ENCODE measurements around the gene RASGRF2. TPM values are rescaled to one million over a fixed set of nuclear protein-coding genes. Genes with fewer than 3 reads are reported as not detected.

The RASGRF2 gene
- total and polyA plus RNA-seq, 2 of the 13 experiments (the other 11 are each of a cell fraction or from before 2014, with no cell fraction given) = 23.6 to 29.0 TPM

GRCh38 chr5:81134566-81134965 lies 174.4 kb downstream of the RASGRF2 start:
- DNase-seq (ENCODE audit: low spot score) = no peak
- no peaks in the 10 kb centered on the region for H3K27me3 ChIP-seq (ENCODE audit: control insufficient read depth in 1 of 2, insufficient read depth in 2 of 2, low read length in 2 of 2)
- in situ Hi-C loops (cut with HindIII; ENCODE audit: extremely low pct_ligation_motif_present, low pct_unique_long_range_greater_than_20kb) = no loop called here
- no peaks in the 10 kb centered on the region for H3K9me3 ChIP-seq (ENCODE audit: low read length)
- ChIA-PET POLR2A (no interaction called here), CTCF (ENCODE audit: low intra/inter-chr PET ratio, low total read pairs) (no interaction called here)
- FAIRE-seq = no peak
- H3K4me2 ChIP-seq (ENCODE audit: low read depth, low read length) = no peak overlapping the region
- H3K9ac ChIP-seq (ENCODE audit: insufficient read depth, low read depth, low read length) = no peak overlapping the region
- no peaks in the 10 kb centered on the region for H4K20me1 ChIP-seq (ENCODE audit: insufficient read depth, low read length)
- H3K4me3 ChIP-seq (replicated peaks in 1 of 3; ENCODE audit: insufficient read depth in 1 of 3, low read depth in 2 of 3, low read length in 3 of 3) = no peak overlapping the region
- no peak for TF ChIP-seq SYNCRIP (IDR thresholded peaks at IDR 0.05; ENCODE audit: insufficient read depth, low read depth, low read length)
- TF ChIP-seq MAFK (conservative IDR thresholded peaks at IDR 0.05 in 1 of 2, IDR thresholded peaks at IDR 0.05 in 1 of 2; ENCODE audit: low read length in 2 of 2) = peak in 1 of 2 experiments; percentile 46; a peak in 2 of 4 replicates
- TF ChIP-seq MAFF (IDR thresholded peaks at IDR 0.05; ENCODE audit: low read depth, low read length) = peak; percentile 26; the same call in 1 of the 2 replicates
- TF ChIP-seq ZNF180 (CRISPR knock-in tag; IDR thresholded peaks at IDR 0.05; ENCODE audit: borderline replicate concordance, low read depth) = no peak
- no peak for TF ChIP-seq ZNF280B (CRISPR knock-in tag; IDR thresholded peaks at IDR 0.05; ENCODE audit: borderline replicate concordance)
- TF ChIP-seq, protein P1, sequence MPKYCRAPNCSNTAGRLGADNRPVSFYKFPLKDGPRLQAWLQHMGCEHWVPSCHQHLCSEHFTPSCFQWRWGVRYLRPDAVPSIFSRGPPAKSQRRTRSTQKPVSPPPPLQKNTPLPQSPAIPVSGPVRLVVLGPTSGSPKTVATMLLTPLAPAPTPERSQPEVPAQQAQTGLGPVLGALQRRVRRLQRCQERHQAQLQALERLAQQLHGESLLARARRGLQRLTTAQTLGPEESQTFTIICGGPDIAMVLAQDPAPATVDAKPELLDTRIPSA (CRISPR knock-in tag; IDR thresholded peaks at IDR 0.05; ENCODE audit: borderline replicate concordance) = no peak
- TF ChIP-seq ZNF839 (CRISPR knock-in tag; IDR thresholded peaks at IDR 0.05; ENCODE audit: borderline replicate concordance) = no peak
- intact Hi-C loops (cut with micrococcal nuclease; ENCODE audit: unreplicated experiment) = no loop called here
- no peaks in the 10 kb centered on the region for H3K79me2 ChIP-seq (ENCODE audit: insufficient read depth, low read length)
- H3K4me1 ChIP-seq (ENCODE audit: insufficient read depth, low read length) = no peaks in the 10 kb centered on the region
- BruUV-seq (replicated peaks) = no TSS peak
- ATAC-seq = no peak
- no peak overlapping the region for H2AFZ ChIP-seq (ENCODE audit: low read length)
- no peak overlapping the region for H3K27ac ChIP-seq (ENCODE audit: extremely low read length, insufficient read depth, low read length)
- peaks cover 2 to 15% of the 10 kb centered on the region in 2 experiments; a peak in 4 of 5 replicates for H3K36me3 ChIP-seq (replicated peaks in 1 of 2; ENCODE audit: control insufficient read depth in 1 of 2, insufficient read depth in 2 of 2, low read length in 2 of 2)

Data from HepG2 (cell line).